Astrocyte (in vitro differentiated cells and primary cell): ENCODE measurements around the gene TRIM63. TPM values are rescaled to one million over a fixed set of nuclear protein-coding genes. Genes with fewer than 3 reads are reported as not detected.

ENCODE experiments used
- DNase-seq: peaks from one replicate; pipeline ENCODE4 v3.0.0-alpha.2; 2010; ENCODE audit warnings: low read depth
- FAIRE-seq: peaks from 2 replicates; lab custom pipeline; 2011; peaks lifted over from hg19 to GRCh38; lab: Jason Lieb, UNC
- H2AFZ ChIP-seq: 2 replicates; pipeline ENCODE4 v1.6.0; 2012; ENCODE audit warnings: low read depth, low read length, inconsistent platforms
- H3K27ac ChIP-seq: 2 replicates; pipeline ENCODE4 v1.5.1; 2011; ENCODE audit warnings: low read depth, low read length, inconsistent platforms
- H3K27me3 ChIP-seq: 2 replicates; pipeline ENCODE4 v1.6.0; 2011; ENCODE audit warnings: low read length, inconsistent platforms; ENCODE audit not compliant: insufficient read depth
- H3K36me3 ChIP-seq: 2 replicates; pipeline ENCODE4 v1.5.1; 2011; ENCODE audit warnings: low read length, inconsistent platforms; ENCODE audit not compliant: insufficient read depth
- H3K4me1 ChIP-seq: 2 replicates; pipeline ENCODE4 v1.5.1; 2011; ENCODE audit warnings: low read length, inconsistent platforms; ENCODE audit not compliant: insufficient read depth
- H3K4me2 ChIP-seq: 2 replicates; pipeline ENCODE4 v1.6.0; 2012; ENCODE audit warnings: low read length, inconsistent platforms
- H3K4me3 ChIP-seq: 2 replicates; pipeline ENCODE4 v1.5.1; 2011; ENCODE audit warnings: low read depth, mild to moderate bottlenecking, low read length, inconsistent platforms; ENCODE audit not compliant: insufficient read depth
- H3K79me2 ChIP-seq: 2 replicates; pipeline ENCODE4 v1.6.0; 2012; ENCODE audit warnings: mild to moderate bottlenecking, low read length, inconsistent platforms; ENCODE audit not compliant: insufficient read depth
- H3K9ac ChIP-seq: 2 replicates; pipeline ENCODE4 v1.6.0; 2012; ENCODE audit warnings: mild to moderate bottlenecking, low read length, inconsistent platforms
- H3K9me3 ChIP-seq: 2 replicates; pipeline ENCODE4 v1.5.1; 2012; ENCODE audit warnings: low read depth, mild to moderate bottlenecking, low read length, inconsistent platforms; ENCODE audit not compliant: insufficient read depth
- H4K20me1 ChIP-seq: 2 replicates; pipeline ENCODE4 v1.6.0; 2012; ENCODE audit warnings: low read length, inconsistent platforms; ENCODE audit not compliant: insufficient read depth
- H3K27ac Mint-ChIP-seq: one replicate; pipeline ENCODE4 v1.8.0; 2021; ENCODE audit warnings: mild to moderate bottlenecking, mixed read lengths; ENCODE audit not compliant: unreplicated experiment
- H3K27me3 Mint-ChIP-seq: one replicate; pipeline ENCODE4 v1.8.0; 2021; ENCODE audit warnings: low read depth, mixed read lengths; ENCODE audit not compliant: unreplicated experiment
- H3K36me3 Mint-ChIP-seq: one replicate; pipeline ENCODE4 v1.8.0; 2021; ENCODE audit warnings: low read depth, mixed read lengths; ENCODE audit not compliant: unreplicated experiment
- H3K4me1 Mint-ChIP-seq: one replicate; pipeline ENCODE4 v1.8.0; 2021; ENCODE audit warnings: low read depth, mixed read lengths; ENCODE audit not compliant: unreplicated experiment
- H3K4me3 Mint-ChIP-seq: one replicate; pipeline ENCODE4 v1.8.0; 2021; ENCODE audit warnings: mild to moderate bottlenecking, moderate library complexity, mixed read lengths; ENCODE audit not compliant: unreplicated experiment
- H3K9me3 Mint-ChIP-seq: one replicate; pipeline ENCODE4 v1.8.0; 2021; ENCODE audit warnings: mild to moderate bottlenecking, mixed read lengths; ENCODE audit not compliant: unreplicated experiment
- CTCF ChIP-seq: IDR thresholded peaks from 2 replicates; pipeline ENCODE4 v1.5.1; 2011; ENCODE audit warnings: low read depth, mild to moderate bottlenecking, inconsistent platforms, low read length, moderate library complexity; ENCODE audit not compliant: insufficient read depth
- EZH2 ChIP-seq: IDR thresholded peaks from 2 replicates; pipeline ENCODE4 v1.6.1; 2012; ENCODE audit warnings: mild to moderate bottlenecking, low read length, inconsistent platforms; ENCODE audit not compliant: insufficient read depth
- total RNA-seq: library from RNA; stranded (reverse); gene quantifications from 2 replicates; pipeline ENCODE4 v1.2.1, GENCODE V29; 2021

Gene TRIM63
- total RNA-seq, 1 donor from 2014 or later, result not detected

GRCh38 chr1:26050248-26050640, 17.2 kb downstream of the TRIM63 start:
- no peaks in the 10 kb centered on the region for H4K20me1 ChIP-seq
- no peak overlapping the region for H3K27ac ChIP-seq
- DNase-seq (no peak), FAIRE-seq (no peak)
- H3K27ac Mint-ChIP-seq, result no peak overlapping the region
- no peak overlapping the region for H3K4me3 ChIP-seq
- H3K4me2 ChIP-seq, result no peak overlapping the region
- H3K9me3 Mint-ChIP-seq, result no peaks in the 10 kb centered on the region
- no peaks in the 10 kb centered on the region for H3K36me3 ChIP-seq
- no peaks in the 10 kb centered on the region for H3K79me2 ChIP-seq
- H3K9ac ChIP-seq, result no peak overlapping the region
- TF ChIP-seq EZH2 (no peak), CTCF (no peak)
- no peaks in the 10 kb centered on the region for H3K9me3 ChIP-seq
- no peak overlapping the region for H3K4me3 Mint-ChIP-seq
- no peaks in the 10 kb centered on the region for H3K36me3 Mint-ChIP-seq
- H3K4me1 Mint-ChIP-seq, result peaks cover 3% of the 10 kb centered on the region
- H3K27me3 Mint-ChIP-seq, result peaks cover 64% of the 10 kb centered on the region
- peaks cover 2% of the 10 kb centered on the region for H3K4me1 ChIP-seq
- peaks cover 63% of the 10 kb centered on the region for H3K27me3 ChIP-seq
- no peak overlapping the region for H2AFZ ChIP-seq

- peaks cover 2% of the 10 kb centered on the region for H3K4me1 ChIP-seq
- no peak overlapping the region for H3K4me3 ChIP-seq
- no peak overlapping the region for H3K27ac ChIP-seq
- H3K79me2 ChIP-seq, result no peaks in the 10 kb centered on the region
- TF ChIP-seq EZH2 (no peak), CTCF (no peak)
- no peak for DNase-seq
- no peaks in the 10 kb centered on the region for H3K9me3 Mint-ChIP-seq
- H3K27ac Mint-ChIP-seq, result no peak overlapping the region
- peaks cover 63% of the 10 kb centered on the region for H3K27me3 ChIP-seq
- H3K4me2 ChIP-seq, result no peak overlapping the region
- no peak for FAIRE-seq
- H3K9ac ChIP-seq, result no peak overlapping the region
- H3K4me3 Mint-ChIP-seq, result no peak overlapping the region
- no peaks in the 10 kb centered on the region for H3K9me3 ChIP-seq
- peaks cover 70% of the 10 kb centered on the region for H3K27me3 Mint-ChIP-seq
- no peak overlapping the region for H2AFZ ChIP-seq
- H3K36me3 ChIP-seq, result no peaks in the 10 kb centered on the region
- H3K36me3 Mint-ChIP-seq, result no peaks in the 10 kb centered on the region
- peaks cover 3% of the 10 kb centered on the region for H3K4me1 Mint-ChIP-seq
- H4K20me1 ChIP-seq, result no peaks in the 10 kb centered on the region
Measured at GRCh38 chr1:26049531-26050247, 17.7 kb downstream of the TRIM63 start.

- DNase-seq, result no peak
- no peaks in the 10 kb centered on the region for H4K20me1 ChIP-seq
- H3K4me3 Mint-ChIP-seq, result no peak overlapping the region
- no peak overlapping the region for H2AFZ ChIP-seq
- TF ChIP-seq EZH2 (no peak), CTCF (no peak)
- H3K4me1 ChIP-seq, result peaks cover 2% of the 10 kb centered on the region
- no peaks in the 10 kb centered on the region for H3K9me3 ChIP-seq
- H3K36me3 Mint-ChIP-seq, result peaks cover 3% of the 10 kb centered on the region
- no peak overlapping the region for H3K27ac ChIP-seq
- H3K27me3 Mint-ChIP-seq, result peaks cover 78% of the 10 kb centered on the region
- H3K4me2 ChIP-seq, result no peak overlapping the region
- H3K4me3 ChIP-seq, result no peak overlapping the region
- peaks cover 71% of the 10 kb centered on the region for H3K27me3 ChIP-seq
- peaks cover 3% of the 10 kb centered on the region for H3K9me3 Mint-ChIP-seq
- peaks cover 3% of the 10 kb centered on the region for H3K4me1 Mint-ChIP-seq
- no peak overlapping the region for H3K27ac Mint-ChIP-seq
- FAIRE-seq, result no peak
- H3K79me2 ChIP-seq, result no peaks in the 10 kb centered on the region
- H3K36me3 ChIP-seq, result no peaks in the 10 kb centered on the region
- no peak overlapping the region for H3K9ac ChIP-seq
Measured at GRCh38 chr1:26047278-26047874, 20.1 kb downstream of the TRIM63 start.
